ENCODE results near the gene MRPL54.

Gene MRPL54

GRCh38 chr19:3807131-3807480 is 44.6 kb downstream of the MRPL54 start:
- Histone ChIP-seq H2AFZ (ENCODE audit: low read depth, low read length) (no peak overlapping the region), H3K4me3 (ENCODE audit: low read length) (no peak overlapping the region), H3K79me2 (ENCODE audit: low read length) (no peaks in the 10 kb centered on the region), H3K9ac (ENCODE audit: low read length) (no peak overlapping the region), H4K20me1 (ENCODE audit: insufficient read depth, low read length) (no peaks in the 10 kb centered on the region), H3K27ac (ENCODE audit: low read length) (no peak overlapping the region), H3K27me3 (ENCODE audit: low read depth, low read length) (no peaks in the 10 kb centered on the region), H3K4me1 (ENCODE audit: low read length) (peaks cover 21% of the 10 kb centered on the region), H3K9me3 (ENCODE audit: insufficient read depth, low read length) (no peaks in the 10 kb centered on the region; the same call in 1 of the 2 replicates), H3K36me3 (replicated peaks; ENCODE audit: low read depth, low read length) (no peaks in the 10 kb centered on the region), H3K4me2 (ENCODE audit: low read length) (no peak overlapping the region)
- TF ChIP-seq CTCF (IDR thresholded peaks at IDR 0.05; ENCODE audit: low read depth, low read length) (no peak), EZH2phosphoT487 (IDR thresholded peaks at IDR 0.05; ENCODE audit: low read depth) (no peak)

- no peak overlapping the region for H3K4me2 ChIP-seq (ENCODE audit: low read length)
- no peaks in the 10 kb centered on the region for H3K36me3 ChIP-seq (replicated peaks; ENCODE audit: low read depth, low read length)
- H3K79me2 ChIP-seq (ENCODE audit: low read length): no peaks in the 10 kb centered on the region
- H3K27me3 ChIP-seq (ENCODE audit: low read depth, low read length): no peaks in the 10 kb centered on the region
- no peaks in the 10 kb centered on the region; the same call in 1 of the 2 replicates for H3K9me3 ChIP-seq (ENCODE audit: insufficient read depth, low read length)
- no peak overlapping the region for H2AFZ ChIP-seq (ENCODE audit: low read depth, low read length)
- H3K27ac ChIP-seq (ENCODE audit: low read length): no peak overlapping the region
- H3K4me3 ChIP-seq (ENCODE audit: low read length): no peak overlapping the region
- peaks cover 21% of the 10 kb centered on the region for H3K4me1 ChIP-seq (ENCODE audit: low read length)
- no peak overlapping the region for H3K9ac ChIP-seq (ENCODE audit: low read length)
- TF ChIP-seq EZH2phosphoT487 (IDR thresholded peaks at IDR 0.05; ENCODE audit: low read depth) (no peak), CTCF (IDR thresholded peaks at IDR 0.05; ENCODE audit: low read depth, low read length) (no peak)
- H4K20me1 ChIP-seq (ENCODE audit: insufficient read depth, low read length): no peaks in the 10 kb centered on the region
Observed at GRCh38 chr19:3807574-3808354, 45.3 kb downstream of the MRPL54 start.

GRCh38 chr19:3808420-3809143 is 46.1 kb downstream of the MRPL54 start:
- Histone ChIP-seq H4K20me1 (ENCODE audit: insufficient read depth, low read length) (no peaks in the 10 kb centered on the region), H2AFZ (ENCODE audit: low read depth, low read length) (no peak overlapping the region), H3K27ac (ENCODE audit: low read length) (no peak overlapping the region), H3K36me3 (replicated peaks; ENCODE audit: low read depth, low read length) (no peaks in the 10 kb centered on the region), H3K27me3 (ENCODE audit: low read depth, low read length) (no peaks in the 10 kb centered on the region; the same call in 1 of the 2 replicates), H3K79me2 (ENCODE audit: low read length) (no peaks in the 10 kb centered on the region), H3K4me3 (ENCODE audit: low read length) (no peak overlapping the region), H3K9me3 (ENCODE audit: insufficient read depth, low read length) (no peaks in the 10 kb centered on the region; the same call in 1 of the 2 replicates), H3K4me1 (ENCODE audit: low read length) (peaks cover 21% of the 10 kb centered on the region), H3K4me2 (ENCODE audit: low read length) (no peak overlapping the region), H3K9ac (ENCODE audit: low read length) (no peak overlapping the region)
- TF ChIP-seq EZH2phosphoT487 (IDR thresholded peaks at IDR 0.05; ENCODE audit: low read depth) (no peak), CTCF (IDR thresholded peaks at IDR 0.05; ENCODE audit: low read depth, low read length) (no peak)
